NK-92 (cell line): Measurements from ENCODE around the gene DCDC2B.

Source experiments
- DNase-seq: peaks from one replicate; lab custom pipeline; 2025; ENCODE audit not compliant: unreplicated experiment; lab: John Stamatoyannopoulos, UW

The DCDC2B gene

GRCh38 chr1:32221980-32222755 is 13.3 kb downstream of the DCDC2B start, which contains the start of the genes EIF3I and TMEM234:
Gene EIF3I, plus strand, starts transcription at chr1:32222407. Its CDS starts 35 bp downstream, at chr1:32222442.
Gene TMEM234, minus strand, starts transcription at chr1:32222353. Its CDS starts 31 bp downstream, at chr1:32222322.
- DNase-seq = no peak

- no peak for DNase-seq
These were observed 14.8 kb downstream of the DCDC2B start for GRCh38 chr1:32223683-32224082.

- DNase-seq = no peak
These were observed 15.4 kb downstream of the DCDC2B start for GRCh38 chr1:32224285-32224684.

GRCh38 chr1:32228771-32229170 is 19.9 kb downstream of the DCDC2B start:
- DNase-seq = no peak

- DNase-seq = no peak
These were observed 23.0 kb downstream of the DCDC2B start for GRCh38 chr1:32231843-32232432.

- no peak for DNase-seq
These were observed 23.8 kb downstream of the DCDC2B start for GRCh38 chr1:32232558-32233304.

GRCh38 chr1:32234792-32235191 is 25.9 kb downstream of the DCDC2B start:
- no peak for DNase-seq

GRCh38 chr1:32239337-32239736 is 30.4 kb downstream of the DCDC2B start:
- no peak for DNase-seq

- DNase-seq = no peak
These were observed 30.9 kb downstream of the DCDC2B start for GRCh38 chr1:32239790-32240139.

- DNase-seq = no peak
These were observed 31.5 kb downstream of the DCDC2B start for GRCh38 chr1:32240140-32240951.

- DNase-seq = no peak
These were observed 32.3 kb downstream of the DCDC2B start for GRCh38 chr1:32241001-32241763.

GRCh38 chr1:32242341-32242851 is 33.5 kb downstream of the DCDC2B start:
- DNase-seq = no peak

- no peak for DNase-seq
These were observed 38.0 kb downstream of the DCDC2B start, which contains the start of gene FAM167B for GRCh38 chr1:32246888-32247273. Gene FAM167B, plus strand, starts transcription at chr1:32247222. Its CDS starts 200 bp downstream, at chr1:32247422.

- no peak for DNase-seq
These were observed 38.6 kb downstream of the DCDC2B start for GRCh38 chr1:32247452-32247851.

GRCh38 chr1:32247983-32248889 is 39.3 kb downstream of the DCDC2B start:
- DNase-seq = no peak

- DNase-seq = peak; percentile 43
These were observed 41.1 kb downstream of the DCDC2B start for GRCh38 chr1:32249831-32250525.

GRCh38 chr1:32250893-32251716 is 42.2 kb downstream of the DCDC2B start, which contains the start of gene LCK:
Gene LCK, plus strand, starts transcription at chr1:32251265. Its CDS starts 23,065 bp downstream, at chr1:32274330.
- no peak for DNase-seq
